BJ (cell line): ENCODE results near the gene TTBK1. TPM values are rescaled to one million over a fixed set of nuclear protein-coding genes. Genes with fewer than 3 reads are reported as not detected.

ENCODE experiments used
- CTCF ChIA-PET: fragments of 350-600 bp; formaldehyde crosslinking; extraction: SDS; loops from one replicate; lab custom pipeline; 2021; ENCODE audit warnings: antibody characterized with exemption, inconsistent platforms; lab: Yijun Ruan, JAX
- POLR2A ChIA-PET: fragments of 300-600 bp; sonication (Branson Sonifier 250); formaldehyde crosslinking; extraction: SDS; loops from one replicate; lab custom pipeline; 2021; ENCODE audit warnings: antibody characterized with exemption; lab: Charles Lee
- DNase-seq: peaks from one replicate; pipeline ENCODE4 v3.0.0-alpha.2; 2011; ENCODE audit warnings: low read depth
- H3K27me3 ChIP-seq: 2 replicates; pipeline ENCODE4 v1.6.0; 2011; ENCODE audit warnings: low read length; ENCODE audit not compliant: control insufficient read depth, insufficient read depth
- H3K36me3 ChIP-seq: 2 replicates; pipeline ENCODE4 v1.5.1; 2011; ENCODE audit warnings: low read length; ENCODE audit not compliant: control insufficient read depth, insufficient read depth
- H3K4me3 ChIP-seq: 2 replicates; pipeline ENCODE4 v1.5.1; 2011; ENCODE audit warnings: low read depth, mild to moderate bottlenecking, control low read depth, low read length
- polyA plus RNA-seq: library from polyadenylated mRNA; depleted of rRNA; stranded (reverse); fragments of >200 nt; gene quantifications from 2 replicates; pipeline ENCODE4 v1.2.3, GENCODE V29; 2011
- TF ChIP-seq, protein P1 (sequence below): IDR thresholded peaks from 2 replicates; pipeline ENCODE4 v1.5.1; 2011; ENCODE audit warnings: low read depth, mild to moderate bottlenecking, control low read depth, inconsistent platforms, low read length, moderate library complexity; ENCODE audit not compliant: insufficient read depth

The TTBK1 gene
- polyA plus RNA-seq, 1 experiment, result not detected

DNA sequence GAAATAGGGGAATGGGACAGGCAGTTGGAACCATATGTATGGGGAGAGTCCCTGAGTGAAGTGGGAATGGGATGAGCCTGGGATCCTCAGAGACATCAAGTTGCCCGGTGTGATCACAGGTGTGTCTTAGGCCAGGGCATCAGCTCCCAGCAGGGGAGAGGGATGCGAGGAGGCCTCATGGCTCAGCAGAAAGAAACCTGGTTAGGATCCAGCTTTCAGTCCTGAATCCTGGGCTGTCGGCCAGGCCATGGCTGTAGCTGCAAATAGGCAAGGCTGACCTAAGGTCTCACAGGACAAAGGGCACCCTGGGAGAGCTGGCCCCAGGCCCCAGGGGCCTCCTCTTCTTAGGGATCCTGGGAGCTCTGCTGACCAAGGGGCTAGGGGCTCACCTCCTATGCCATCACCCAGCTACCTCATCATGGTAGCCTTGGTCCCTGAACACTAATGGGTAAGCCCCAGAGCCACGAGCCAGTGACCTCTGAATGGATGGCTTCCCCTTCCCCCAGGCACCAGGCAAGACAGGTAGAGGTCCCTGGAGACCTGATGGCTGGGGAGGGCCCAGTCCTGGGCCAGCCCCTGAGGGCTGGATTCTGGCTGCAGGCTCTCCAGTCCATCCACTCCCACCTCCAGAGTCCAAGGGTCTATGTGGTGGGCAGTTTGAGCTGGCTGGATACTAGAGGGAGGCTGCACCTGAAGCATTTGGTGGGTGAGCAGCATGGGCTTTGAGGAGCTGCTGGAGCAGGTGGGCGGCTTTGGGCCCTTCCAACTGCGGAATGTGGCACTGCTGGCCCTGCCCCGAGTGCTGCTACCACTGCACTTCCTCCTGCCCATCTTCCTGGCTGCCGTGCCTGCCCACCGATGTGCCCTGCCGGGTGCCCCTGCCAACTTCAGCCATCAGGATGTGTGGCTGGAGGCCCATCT is 54.6 kb downstream of the TTBK1 start, which contains the start of gene SLC22A7:
Gene SLC22A7, plus strand, starts transcription at position 617 of the 921 bp plus-strand sequence. Its CDS starts 99 bp downstream, at position 716.
- no peak within 1 kb of the TSS for H3K4me3 ChIP-seq
- peaks cover 23% of the 10 kb centered on the region for H3K27me3 ChIP-seq
- CTCF ChIA-PET, result interaction anchor here (0.9 to 2.0 kb wide), 2 partner anchors 9 to 17 kb away, joined by 4 to 7 read pairs; no protein-coding TSS in a partner anchor
- no peaks in the 10 kb centered on the region for H3K36me3 ChIP-seq
- no peak for DNase-seq
- POLR2A ChIA-PET, result no interaction called here
- TF ChIP-seq, protein P1, sequence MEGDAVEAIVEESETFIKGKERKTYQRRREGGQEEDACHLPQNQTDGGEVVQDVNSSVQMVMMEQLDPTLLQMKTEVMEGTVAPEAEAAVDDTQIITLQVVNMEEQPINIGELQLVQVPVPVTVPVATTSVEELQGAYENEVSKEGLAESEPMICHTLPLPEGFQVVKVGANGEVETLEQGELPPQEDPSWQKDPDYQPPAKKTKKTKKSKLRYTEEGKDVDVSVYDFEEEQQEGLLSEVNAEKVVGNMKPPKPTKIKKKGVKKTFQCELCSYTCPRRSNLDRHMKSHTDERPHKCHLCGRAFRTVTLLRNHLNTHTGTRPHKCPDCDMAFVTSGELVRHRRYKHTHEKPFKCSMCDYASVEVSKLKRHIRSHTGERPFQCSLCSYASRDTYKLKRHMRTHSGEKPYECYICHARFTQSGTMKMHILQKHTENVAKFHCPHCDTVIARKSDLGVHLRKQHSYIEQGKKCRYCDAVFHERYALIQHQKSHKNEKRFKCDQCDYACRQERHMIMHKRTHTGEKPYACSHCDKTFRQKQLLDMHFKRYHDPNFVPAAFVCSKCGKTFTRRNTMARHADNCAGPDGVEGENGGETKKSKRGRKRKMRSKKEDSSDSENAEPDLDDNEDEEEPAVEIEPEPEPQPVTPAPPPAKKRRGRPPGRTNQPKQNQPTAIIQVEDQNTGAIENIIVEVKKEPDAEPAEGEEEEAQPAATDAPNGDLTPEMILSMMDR, result no peak

DNA sequence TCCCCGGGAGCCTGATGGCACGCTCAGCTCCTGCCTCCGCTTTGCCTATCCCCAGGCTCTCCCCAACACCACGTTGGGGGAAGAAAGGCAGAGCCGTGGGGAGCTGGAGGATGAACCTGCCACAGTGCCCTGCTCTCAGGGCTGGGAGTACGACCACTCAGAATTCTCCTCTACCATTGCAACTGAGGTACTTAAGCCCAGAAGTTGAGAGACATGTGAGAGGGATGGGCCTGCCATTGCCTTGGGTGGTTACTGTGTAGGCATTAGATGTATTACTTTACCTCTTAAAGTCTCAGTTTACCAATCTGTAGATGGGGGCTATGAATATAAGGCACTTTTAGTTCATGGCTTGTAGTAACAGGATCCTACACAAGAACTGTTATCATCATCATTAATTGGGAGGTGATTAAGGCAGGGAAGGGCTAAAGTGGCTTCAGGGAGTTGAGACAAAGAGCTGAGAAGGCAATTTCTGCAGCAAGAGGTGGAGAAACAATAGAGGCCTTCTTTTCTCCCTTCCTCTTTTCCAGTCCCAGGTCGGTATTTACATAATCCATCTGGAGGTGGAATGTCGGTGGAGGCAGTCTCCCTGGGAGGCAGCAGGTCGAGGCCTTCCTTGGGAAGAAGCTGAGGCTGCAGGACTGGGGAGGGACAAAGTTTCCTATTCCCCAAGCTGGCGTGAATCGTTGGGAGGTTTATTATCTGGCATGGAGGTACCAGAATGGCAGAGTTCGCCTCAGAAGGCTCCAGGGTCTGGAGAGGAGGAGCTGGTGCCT is 55.5 kb downstream of the TTBK1 start:
- TF ChIP-seq, protein P1, result no peak
- ChIA-PET CTCF (no interaction called here), POLR2A (no interaction called here)
- Histone ChIP-seq H3K4me3 (no peak overlapping the region), H3K36me3 (no peaks in the 10 kb centered on the region), H3K27me3 (peaks cover 21% of the 10 kb centered on the region)
- no peak for DNase-seq

DNA sequence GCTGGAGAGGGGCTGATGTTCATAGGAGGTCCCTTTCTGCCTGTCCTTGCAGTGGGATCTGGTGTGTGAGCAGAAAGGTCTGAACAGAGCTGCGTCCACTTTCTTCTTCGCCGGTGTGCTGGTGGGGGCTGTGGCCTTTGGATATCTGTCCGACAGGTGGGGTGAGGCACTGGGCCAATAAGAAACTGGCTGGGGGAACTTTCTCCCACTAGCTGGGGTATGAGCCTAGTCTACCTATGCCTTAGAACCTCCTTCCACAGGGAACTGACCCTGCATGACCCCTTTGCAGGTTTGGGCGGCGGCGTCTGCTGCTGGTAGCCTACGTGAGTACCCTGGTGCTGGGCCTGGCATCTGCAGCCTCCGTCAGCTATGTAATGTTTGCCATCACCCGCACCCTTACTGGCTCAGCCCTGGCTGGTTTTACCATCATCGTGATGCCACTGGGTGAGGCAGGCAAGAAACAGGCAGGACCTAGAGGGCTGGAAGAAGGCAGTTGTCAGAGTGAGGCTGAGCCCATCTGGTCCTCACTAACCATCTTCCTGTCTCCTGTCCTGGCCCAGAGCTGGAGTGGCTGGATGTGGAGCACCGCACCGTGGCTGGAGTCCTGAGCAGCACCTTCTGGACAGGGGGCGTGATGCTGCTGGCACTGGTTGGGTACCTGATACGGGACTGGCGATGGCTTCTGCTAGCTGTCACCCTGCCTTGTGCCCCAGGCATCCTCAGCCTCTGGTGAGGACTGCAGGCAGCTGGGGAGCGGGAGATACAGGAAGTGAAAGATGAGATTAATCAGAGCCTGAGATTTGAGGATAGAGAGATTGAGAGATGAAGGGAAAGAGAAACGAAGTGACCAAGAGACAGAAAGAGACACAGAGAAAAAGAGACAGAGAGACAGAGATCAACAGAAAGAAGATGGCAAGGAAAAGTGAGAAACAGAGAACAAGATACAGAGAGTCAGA is 56.3 kb downstream of the TTBK1 start:
- H3K27me3 ChIP-seq, result peaks cover 21% of the 10 kb centered on the region
- CTCF ChIA-PET, result no interaction called here
- no peaks in the 10 kb centered on the region for H3K36me3 ChIP-seq
- H3K4me3 ChIP-seq, result no peak overlapping the region
- DNase-seq, result no peak
- TF ChIP-seq, protein P1, result no peak
- POLR2A ChIA-PET, result no interaction called here

DNA sequence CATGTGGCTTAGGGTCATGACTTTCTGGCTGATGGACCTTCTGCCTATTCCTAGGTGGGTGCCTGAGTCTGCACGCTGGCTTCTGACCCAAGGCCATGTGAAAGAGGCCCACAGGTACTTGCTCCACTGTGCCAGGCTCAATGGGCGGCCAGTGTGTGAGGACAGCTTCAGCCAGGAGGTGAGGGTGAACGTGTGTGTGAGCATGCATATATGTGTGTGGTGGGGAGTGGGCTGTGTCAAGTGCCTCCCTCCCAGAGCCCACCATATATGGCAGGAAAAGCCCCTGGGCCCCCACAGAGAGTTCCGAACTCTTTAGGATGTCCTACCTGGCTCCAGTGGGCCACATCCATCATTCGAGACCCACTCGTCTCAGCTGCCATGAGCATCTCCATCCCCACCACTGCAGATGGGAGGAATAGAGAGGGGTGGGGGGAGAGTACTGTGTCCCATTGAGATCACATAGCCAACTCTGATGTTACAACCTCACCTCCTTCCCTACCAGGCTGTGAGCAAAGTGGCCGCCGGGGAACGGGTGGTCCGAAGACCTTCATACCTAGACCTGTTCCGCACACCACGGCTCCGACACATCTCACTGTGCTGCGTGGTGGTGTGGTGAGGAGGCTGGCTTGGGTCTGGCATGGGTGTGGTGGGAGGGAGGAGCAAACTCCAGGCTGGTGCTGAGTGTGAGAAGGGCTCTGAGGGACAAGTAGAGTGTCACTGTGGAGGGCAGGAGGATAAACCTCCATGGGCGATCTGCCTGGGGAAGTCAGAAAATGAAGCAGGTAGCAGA is 58.0 kb downstream of the TTBK1 start:
- TF ChIP-seq, protein P1, result no peak
- no peak overlapping the region for H3K4me3 ChIP-seq
- no peak for DNase-seq
- no peaks in the 10 kb centered on the region for H3K36me3 ChIP-seq
- ChIA-PET POLR2A (no interaction called here), CTCF (interaction anchor here (1.2 kb wide), 1 partner anchor 20 kb away, joined by 3 read pairs; no protein-coding TSS in a partner anchor)
- H3K27me3 ChIP-seq, result peaks cover 21% of the 10 kb centered on the region
